Activated CD4-positive, alpha-beta T cell treated with anti-CD3 and anti-CD28 coated beads, Interleukin-2, amount 10 ng/mL, durations not matched to agents 24 days and 14 days (primary cell): ENCODE measurements around the gene DSG3. TPM values are rescaled to one million over a fixed set of nuclear protein-coding genes. Genes with fewer than 3 reads are reported as not detected.

ENCODE experiments used
- DNase-seq: peaks from one replicate; pipeline ENCODE4 v3.0.0; 2022
- H3K27ac Mint-ChIP-seq: one replicate; pipeline ENCODE4 v1.8.0; 2022; ENCODE audit warnings: mild to moderate bottlenecking, mixed read lengths
- H3K27me3 Mint-ChIP-seq: one replicate; pipeline ENCODE4 v1.8.0; 2022; ENCODE audit warnings: mixed read lengths
- H3K36me3 Mint-ChIP-seq: one replicate; pipeline ENCODE4 v1.8.0; 2022; ENCODE audit warnings: low read depth, mild to moderate bottlenecking, mixed read lengths
- H3K4me1 Mint-ChIP-seq: one replicate; pipeline ENCODE4 v1.8.0; 2021; ENCODE audit warnings: mixed read lengths
- H3K4me3 Mint-ChIP-seq: one replicate; pipeline ENCODE4 v1.8.0; 2022; ENCODE audit warnings: mild to moderate bottlenecking, moderate library complexity, mixed read lengths
- H3K9me3 Mint-ChIP-seq: one replicate; pipeline ENCODE4 v1.8.0; 2021; ENCODE audit warnings: mixed read lengths
- intact Hi-C: fragments of 100-400 bp; cut with micrococcal nuclease; formaldehyde crosslinking; loops from one replicate; pipeline ENCODE4 v1.15.1; 2023
- total RNA-seq: library from RNA; stranded (reverse); gene quantifications from 2 replicates; pipeline ENCODE4 v1.2.3, GENCODE V29; 2022

Gene DSG3
- not detected in 2 replicates for total RNA-seq

GRCh38 chr18:31447530-31448191 is at the start of gene DSG3:
Gene DSG3, plus strand, starts transcription at chr18:31447741. Its CDS starts 137 bp downstream, at chr18:31447878.
- Mint-ChIP-seq H3K4me1 (no peaks in the 10 kb centered on the region), H3K4me3 (no peak within 1 kb of the TSS), H3K9me3 (no peaks in the 10 kb centered on the region), H3K27me3 (no peaks in the 10 kb centered on the region), H3K36me3 (no peaks in the 10 kb centered on the region), H3K27ac (no peak within 1 kb of the TSS)
- intact Hi-C loops: no loop called here
- DNase-seq: no peak

GRCh38 chr18:31398191-31398590 is 49.4 kb upstream of the DSG3 start:
- Mint-ChIP-seq H3K27me3 (no peaks in the 10 kb centered on the region), H3K36me3 (no peaks in the 10 kb centered on the region), H3K27ac (no peak overlapping the region), H3K4me1 (no peaks in the 10 kb centered on the region), H3K4me3 (no peak overlapping the region), H3K9me3 (no peaks in the 10 kb centered on the region)
- intact Hi-C loops: no loop called here
- DNase-seq: no peak

DNA sequence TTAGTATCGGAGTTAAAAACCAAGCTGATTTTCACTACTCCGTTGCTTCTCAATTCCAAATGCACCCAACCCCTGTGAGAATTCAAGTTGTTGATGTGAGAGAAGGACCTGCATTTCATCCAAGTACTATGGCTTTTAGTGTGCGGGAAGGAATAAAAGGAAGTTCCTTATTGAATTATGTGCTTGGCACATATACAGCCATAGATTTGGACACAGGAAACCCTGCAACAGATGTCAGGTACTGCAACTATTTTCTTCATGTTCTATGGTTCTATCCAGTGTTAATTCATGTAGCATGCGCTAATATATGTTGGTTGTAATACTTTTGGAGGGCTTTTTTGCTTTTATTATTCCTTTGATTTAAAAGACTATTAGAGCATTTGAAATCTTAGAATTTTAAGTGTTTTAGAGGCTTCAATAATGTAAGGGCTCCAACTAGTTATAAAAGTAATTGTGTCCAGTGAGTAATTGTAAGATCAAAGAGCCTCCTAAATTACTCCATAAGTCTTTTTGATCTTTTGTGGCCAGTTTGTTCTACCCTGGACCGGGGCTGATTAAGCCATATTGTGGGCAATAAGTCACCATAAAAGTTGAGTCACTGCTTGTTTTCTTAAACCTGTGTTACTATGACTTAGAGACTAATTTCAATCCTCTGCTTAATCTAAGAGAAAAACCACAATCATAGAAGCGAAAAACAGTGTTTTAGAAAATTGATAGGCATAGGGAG is 48.1 kb upstream of the DSG3 start:
- intact Hi-C loops: no loop called here

GRCh38 chr18:31401156-31402025 is 46.1 kb upstream of the DSG3 start:
- H3K36me3 Mint-ChIP-seq: no peaks in the 10 kb centered on the region
- no peak overlapping the region for H3K27ac Mint-ChIP-seq
- H3K9me3 Mint-ChIP-seq: no peaks in the 10 kb centered on the region
- H3K27me3 Mint-ChIP-seq: no peaks in the 10 kb centered on the region
- no peak overlapping the region for H3K4me3 Mint-ChIP-seq
- intact Hi-C loops: no loop called here
- no peaks in the 10 kb centered on the region for H3K4me1 Mint-ChIP-seq
- no peak for DNase-seq

More for the DNA sequence above, 48.1 kb upstream of the DSG3 start:
- Mint-ChIP-seq H3K9me3 (no peaks in the 10 kb centered on the region), H3K27ac (no peak overlapping the region), H3K36me3 (no peaks in the 10 kb centered on the region), H3K4me1 (no peaks in the 10 kb centered on the region), H3K4me3 (no peak overlapping the region), H3K27me3 (no peaks in the 10 kb centered on the region)
- no peak for DNase-seq

DNA sequence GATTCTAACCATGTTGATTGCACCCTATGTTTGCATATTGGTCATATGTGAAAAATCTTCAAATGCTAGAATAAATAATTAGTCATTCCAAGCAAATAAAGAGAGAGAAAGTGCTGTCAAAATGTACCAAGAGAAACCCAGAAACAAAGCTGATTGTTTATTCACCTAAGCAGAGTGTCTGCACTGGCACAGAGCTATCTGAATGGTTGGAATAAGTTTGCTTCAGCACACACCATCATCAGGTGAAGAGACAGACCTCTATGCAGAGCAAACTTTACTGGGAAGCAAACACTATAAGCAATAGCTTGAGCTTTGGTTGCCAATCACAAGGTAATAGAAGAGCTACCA is 45.5 kb upstream of the DSG3 start:
- no peak overlapping the region for H3K4me3 Mint-ChIP-seq
- H3K27ac Mint-ChIP-seq: no peak overlapping the region
- H3K4me1 Mint-ChIP-seq: no peaks in the 10 kb centered on the region
- no peaks in the 10 kb centered on the region for H3K36me3 Mint-ChIP-seq
- no peaks in the 10 kb centered on the region for H3K27me3 Mint-ChIP-seq
- DNase-seq: no peak
- H3K9me3 Mint-ChIP-seq: no peaks in the 10 kb centered on the region
- intact Hi-C loops: no loop called here

GRCh38 chr18:31403409-31403808 is 44.1 kb upstream of the DSG3 start:
- Mint-ChIP-seq H3K27me3 (no peaks in the 10 kb centered on the region), H3K4me3 (no peak overlapping the region), H3K9me3 (no peaks in the 10 kb centered on the region), H3K4me1 (no peaks in the 10 kb centered on the region), H3K27ac (no peak overlapping the region), H3K36me3 (no peaks in the 10 kb centered on the region)
- no peak for DNase-seq
- intact Hi-C loops: no loop called here

DNA sequence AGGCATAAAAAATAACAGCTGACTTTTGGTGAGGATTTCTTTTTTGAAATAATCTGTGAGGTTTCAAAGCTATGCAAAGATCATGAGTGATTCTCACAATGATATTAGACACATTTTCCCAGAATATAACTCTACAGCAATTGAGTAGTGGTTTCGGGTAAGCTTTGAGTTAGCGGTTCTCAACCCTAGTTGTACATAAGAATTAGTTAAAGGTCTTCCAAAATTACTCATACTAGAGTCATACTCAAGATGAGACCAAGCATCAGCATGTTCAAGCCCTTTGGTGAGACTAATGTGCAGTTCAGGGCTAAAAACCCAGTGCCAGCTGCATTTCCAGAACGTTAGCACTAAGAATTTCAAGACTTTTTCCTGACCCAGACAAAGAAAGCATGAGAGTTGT is 39.9 kb upstream of the DSG3 start:
- Mint-ChIP-seq H3K4me1 (no peaks in the 10 kb centered on the region), H3K36me3 (no peaks in the 10 kb centered on the region), H3K9me3 (no peaks in the 10 kb centered on the region), H3K27me3 (no peaks in the 10 kb centered on the region), H3K4me3 (no peak overlapping the region), H3K27ac (no peak overlapping the region)
- intact Hi-C loops: no loop called here
- DNase-seq: no peak

- H3K9me3 Mint-ChIP-seq: no peaks in the 10 kb centered on the region
- no peaks in the 10 kb centered on the region for H3K36me3 Mint-ChIP-seq
- intact Hi-C loops: no loop called here
- H3K4me1 Mint-ChIP-seq: no peaks in the 10 kb centered on the region
- no peak overlapping the region for H3K27ac Mint-ChIP-seq
- H3K4me3 Mint-ChIP-seq: no peak overlapping the region
- no peak for DNase-seq
- no peaks in the 10 kb centered on the region for H3K27me3 Mint-ChIP-seq
Observed at GRCh38 chr18:31409276-31409675, 38.3 kb upstream of the DSG3 start.

DNA sequence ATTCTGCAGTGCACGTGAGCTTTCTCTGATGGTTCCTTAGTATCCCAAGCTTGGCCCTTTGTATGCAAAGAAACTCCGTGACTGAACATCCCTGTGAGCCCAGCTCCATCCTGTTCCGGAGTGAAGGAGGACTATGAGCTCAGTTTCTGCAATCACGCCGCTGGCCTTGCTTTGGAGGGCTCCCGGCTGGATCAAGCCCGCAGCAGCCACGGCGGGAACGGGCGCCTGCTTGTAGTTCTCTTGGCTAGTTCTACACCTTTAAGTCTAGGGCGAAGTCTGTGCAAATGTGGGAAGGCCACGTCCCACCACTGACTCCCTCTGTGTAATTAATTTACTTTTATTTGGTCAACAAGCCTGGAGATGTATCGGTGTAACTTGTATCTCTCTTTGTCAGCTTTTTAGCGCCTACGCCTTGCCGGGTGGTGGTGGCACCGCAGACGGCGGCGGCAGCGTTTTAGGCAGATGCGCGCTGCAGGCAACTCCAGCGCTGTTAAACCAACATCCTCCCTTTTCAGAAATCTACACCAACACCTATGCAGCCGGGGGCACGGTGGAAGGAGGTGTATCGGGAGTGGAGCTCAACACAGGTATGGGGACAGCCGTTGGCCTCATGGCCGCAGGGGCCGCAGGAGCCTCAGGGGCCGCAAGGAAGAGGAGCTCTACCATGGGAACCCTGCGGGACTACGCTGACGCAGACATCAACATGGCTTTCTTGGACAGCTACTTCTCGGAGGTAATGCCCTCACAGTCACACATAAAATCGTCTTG is 36.6 kb upstream of the DSG3 start:
- intact Hi-C loops: no loop called here
- H3K4me3 Mint-ChIP-seq: no peak overlapping the region

GRCh38 chr18:31413137-31413536 is 34.4 kb upstream of the DSG3 start:
- no peaks in the 10 kb centered on the region for H3K4me1 Mint-ChIP-seq
- intact Hi-C loops: no loop called here
- no peaks in the 10 kb centered on the region for H3K9me3 Mint-ChIP-seq
- DNase-seq: no peak
- H3K36me3 Mint-ChIP-seq: no peaks in the 10 kb centered on the region
- H3K27me3 Mint-ChIP-seq: no peaks in the 10 kb centered on the region
- H3K4me3 Mint-ChIP-seq: no peak overlapping the region
- H3K27ac Mint-ChIP-seq: no peak overlapping the region

More for the DNA sequence above, 36.6 kb upstream of the DSG3 start:
- H3K4me1 Mint-ChIP-seq: no peaks in the 10 kb centered on the region
- no peaks in the 10 kb centered on the region for H3K36me3 Mint-ChIP-seq
- H3K27me3 Mint-ChIP-seq: no peaks in the 10 kb centered on the region
- H3K9me3 Mint-ChIP-seq: no peaks in the 10 kb centered on the region
- DNase-seq: peak; percentile 37
- no peak overlapping the region for H3K27ac Mint-ChIP-seq

DNA sequence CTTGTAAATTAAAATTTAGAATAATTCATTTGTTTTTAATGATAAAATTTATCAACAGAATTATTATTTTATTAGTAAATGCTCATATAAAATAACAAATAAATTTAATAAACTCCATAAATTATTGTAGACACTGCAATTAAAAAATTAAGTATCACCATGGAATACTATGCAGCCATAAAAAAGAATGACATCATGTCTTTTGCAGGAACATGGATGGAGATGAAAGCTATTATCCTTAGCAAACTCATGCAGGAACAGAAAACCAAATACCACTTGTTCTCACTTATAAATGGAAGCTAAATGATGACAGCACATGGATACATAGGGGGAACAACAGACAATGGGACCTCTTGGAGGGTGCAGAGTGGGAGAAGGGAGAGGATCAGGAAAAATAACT is 29.7 kb upstream of the DSG3 start:
- DNase-seq: no peak
- Mint-ChIP-seq H3K36me3 (no peaks in the 10 kb centered on the region), H3K27me3 (no peaks in the 10 kb centered on the region), H3K4me3 (no peak overlapping the region), H3K4me1 (no peaks in the 10 kb centered on the region), H3K27ac (no peak overlapping the region), H3K9me3 (no peaks in the 10 kb centered on the region)
- intact Hi-C loops: no loop called here

DNA sequence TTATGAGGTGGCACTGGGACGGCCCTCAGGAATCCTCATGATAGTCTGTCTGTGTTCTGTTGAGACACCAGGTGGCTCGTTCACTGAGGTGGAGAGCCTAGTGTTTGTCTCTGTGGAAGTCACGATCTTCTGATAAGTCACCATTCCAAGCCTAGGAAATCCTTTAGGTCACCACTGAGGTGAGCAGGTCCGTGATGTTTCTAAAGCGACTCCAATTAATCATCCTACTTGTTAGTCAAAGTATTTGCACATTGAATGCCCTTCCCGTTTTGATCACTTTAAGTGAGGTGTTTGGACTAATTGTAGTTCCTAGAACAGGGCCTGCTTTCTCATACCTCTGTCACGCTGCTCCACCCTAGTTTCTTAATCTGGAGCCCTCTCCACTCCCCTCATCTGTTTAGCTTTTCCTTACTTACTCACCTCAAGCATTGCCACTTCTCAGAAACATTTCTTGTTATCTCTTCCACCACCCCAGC is 28.0 kb upstream of the DSG3 start:
- Mint-ChIP-seq H3K36me3 (no peaks in the 10 kb centered on the region), H3K4me1 (no peaks in the 10 kb centered on the region), H3K27me3 (no peaks in the 10 kb centered on the region), H3K4me3 (no peak overlapping the region), H3K27ac (no peak overlapping the region), H3K9me3 (no peaks in the 10 kb centered on the region)
- intact Hi-C loops: no loop called here
- DNase-seq: no peak

DNA sequence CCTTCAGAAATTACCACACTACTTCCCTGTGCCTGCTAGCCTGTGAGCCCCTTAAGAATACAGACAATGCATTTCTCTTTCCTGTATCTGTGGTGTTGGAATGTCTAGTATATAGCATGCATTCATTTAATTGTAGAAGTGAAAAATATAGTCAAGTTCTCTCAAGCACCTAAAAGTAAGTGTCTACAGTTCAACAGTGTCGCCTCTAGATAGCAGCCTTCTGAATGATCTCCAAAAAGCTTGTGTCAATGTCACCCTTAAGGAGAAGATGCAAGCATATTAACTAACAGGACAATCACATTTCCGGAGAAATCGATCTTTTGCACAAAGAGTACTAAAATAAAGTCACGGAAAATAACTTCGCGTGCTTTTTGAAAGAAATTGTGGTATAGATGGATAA is 27.5 kb upstream of the DSG3 start:
- no peaks in the 10 kb centered on the region for H3K9me3 Mint-ChIP-seq
- H3K27ac Mint-ChIP-seq: no peak overlapping the region
- no peaks in the 10 kb centered on the region for H3K4me1 Mint-ChIP-seq

More for the DNA sequence above, 27.5 kb upstream of the DSG3 start:
- Mint-ChIP-seq H3K36me3 (no peaks in the 10 kb centered on the region), H3K4me3 (no peak overlapping the region), H3K27me3 (no peaks in the 10 kb centered on the region)
- intact Hi-C loops: no loop called here
- no peak for DNase-seq
